Lower leg skin (tissue), 4 donors: ENCODE data around the gene CADM1. TPM values are rescaled to one million over a fixed set of nuclear protein-coding genes. Genes with fewer than 3 reads are reported as not detected.

Source experiments
- DNase-seq, 2 donors: peaks; one replicate each; pipeline ENCODE4 v3.0.0-alpha.2; 2019; ENCODE audit warnings: low spot score in 2 of 2
- H3K4me3 ChIP-seq: fragments of 200-600 bp; sonication (generic); 2 replicates; pipeline ENCODE4 v1.5.1; 2017; ENCODE audit warnings: mild to moderate bottlenecking, low read depth; ENCODE audit not compliant: poor library complexity, severe bottlenecking
- CTCF ChIP-seq, 3 donors: fragments of 450-650 bp; IDR thresholded peaks; one replicate each; pipeline ENCODE4 v1.5.1; 2016; ENCODE audit warnings: antibody characterized with exemption in 3 of 3, mild to moderate bottlenecking in 3 of 3, moderate library complexity in 2 of 3
- POLR2A ChIP-seq, 2 donors: fragments of 450-650 bp; IDR thresholded peaks; one replicate each; pipeline ENCODE4 v1.6.1; 2016 to 2017; ENCODE audit warnings: antibody characterized with exemption in 2 of 2, mild to moderate bottlenecking in 1 of 2, moderate library complexity in 1 of 2
- WGBS, 2 donors: methylation state at CpG; one replicate each; pipeline ENCODE4 v1.1.5; 2018; 5-methylcytosine and 5-hydroxymethylcytosine counted together
- intact Hi-C: fragments of 100-400 bp; cut with DNase I; formaldehyde crosslinking; loops from one replicate; pipeline ENCODE4 v1.15.0; 2023; ENCODE audit warnings: low total_unique reads
- total RNA-seq, 4 donors: library from RNA; depleted of rRNA; stranded (reverse); fragments of >200 nt; gene quantifications; one replicate each; pipeline ENCODE4 v1.1.0, GENCODE V29; 2016

The CADM1 gene
- total RNA-seq, 4 donors from 2014 or later: 9.4 to 21.4 (median 11.8) TPM

- no peak for DNase-seq
- no peak overlapping the region for H3K4me3 ChIP-seq
- TF ChIP-seq POLR2A (IDR thresholded peaks at IDR 0.05): no peak
- no peak for TF ChIP-seq CTCF (IDR thresholded peaks at IDR 0.05)
- WGBS, 2 donors: 64 to 78% methylated on average over 4 of the region's 4 CpGs
- intact Hi-C loops: no loop called here
Measured at GRCh38 chr11:115521825-115522224, 17.6 kb upstream of the CADM1 start.

- TF ChIP-seq CTCF (IDR thresholded peaks at IDR 0.05) (no peak), POLR2A (IDR thresholded peaks at IDR 0.05) (no peak)
- WGBS, 2 donors: 77% methylated on average over 8 of the region's 8 CpGs
- no peak for DNase-seq
- intact Hi-C loops: no loop called here
- H3K4me3 ChIP-seq: no peak overlapping the region
Measured at GRCh38 chr11:115518983-115519628, 14.9 kb upstream of the CADM1 start.

- intact Hi-C loops: no loop called here
Measured at GRCh38 chr11:115515647-115516395, 11.6 kb upstream of the CADM1 start.

GRCh38 chr11:115506954-115507675 lies 2.9 kb upstream of the CADM1 start:
- no peak for DNase-seq
- H3K4me3 ChIP-seq: no peak overlapping the region
- intact Hi-C loops: loop anchor here (10.0 kb wide), 1 partner anchor 182 kb away; no protein-coding TSS in a partner anchor
- 82 to 83% methylated on average over 10 of the region's 10 CpGs for WGBS, 2 donors
- no peak for TF ChIP-seq POLR2A (IDR thresholded peaks at IDR 0.05)
- no peak for TF ChIP-seq CTCF (IDR thresholded peaks at IDR 0.05)

More at GRCh38 chr11:115515647-115516395, 11.6 kb upstream of the CADM1 start:
- DNase-seq: no peak
- TF ChIP-seq POLR2A (IDR thresholded peaks at IDR 0.05) (no peak), CTCF (IDR thresholded peaks at IDR 0.05) (no peak)
- WGBS, 2 donors: 83 to 89% methylated on average over 6 of the region's 6 CpGs
- H3K4me3 ChIP-seq: no peak overlapping the region

GRCh38 chr11:115505175-115505574 lies 960 bp upstream of the CADM1 start:
- intact Hi-C loops: loop anchor here (10.0 kb wide), 1 partner anchor 180 kb away; no protein-coding TSS in a partner anchor
- no peak overlapping the region for H3K4me3 ChIP-seq
- no peak for DNase-seq
- TF ChIP-seq CTCF (IDR thresholded peaks at IDR 0.05) (no peak), POLR2A (IDR thresholded peaks at IDR 0.05) (no peak)
- WGBS, 2 donors: 6 to 11% methylated on average over 10 of the region's 10 CpGs
